Fibroblast of lung (primary cell): ENCODE results near the gene IL2RG.

Experiments
- CTCF ChIP-seq, 2 donors: IDR thresholded peaks in 1 of 2; conservative IDR thresholded peaks in 1 of 2; 1 replicate in 1 of 2; 2 replicates in 1 of 2; pipeline ENCODE4 v1.5.1; 2011 to 2012; ENCODE audit warnings: low read length in 2 of 2, control low read depth in 1 of 2, inconsistent platforms in 1 of 2, low read depth in 1 of 2, mild to moderate bottlenecking in 1 of 2
- EZH2 ChIP-seq: IDR thresholded peaks from 2 replicates; pipeline ENCODE4 v1.5.1; 2012; ENCODE audit warnings: low read length, control low read depth, mild to moderate bottlenecking; ENCODE audit errors: missing control alignments

GRCh38 chrX:71154196-71154595 lies 42.8 kb upstream of the IL2RG start:
- TF ChIP-seq CTCF (conservative IDR thresholded peaks at IDR 0.05 in 1 of 2, IDR thresholded peaks at IDR 0.05 in 1 of 2; ENCODE audit: low read depth in 1 of 2, low read length in 2 of 2) (no peak), EZH2 (no peak)
